ENCODE measurements around the gene QRICH2.

Gene QRICH2

GRCh38 chr17:76272541-76273444 lies 35.3 kb downstream of the QRICH2 start:
- DNase-seq (ENCODE audit: insufficient read length, low spot score) (no peak), FAIRE-seq (no peak)
- TF ChIP-seq, protein P1, sequence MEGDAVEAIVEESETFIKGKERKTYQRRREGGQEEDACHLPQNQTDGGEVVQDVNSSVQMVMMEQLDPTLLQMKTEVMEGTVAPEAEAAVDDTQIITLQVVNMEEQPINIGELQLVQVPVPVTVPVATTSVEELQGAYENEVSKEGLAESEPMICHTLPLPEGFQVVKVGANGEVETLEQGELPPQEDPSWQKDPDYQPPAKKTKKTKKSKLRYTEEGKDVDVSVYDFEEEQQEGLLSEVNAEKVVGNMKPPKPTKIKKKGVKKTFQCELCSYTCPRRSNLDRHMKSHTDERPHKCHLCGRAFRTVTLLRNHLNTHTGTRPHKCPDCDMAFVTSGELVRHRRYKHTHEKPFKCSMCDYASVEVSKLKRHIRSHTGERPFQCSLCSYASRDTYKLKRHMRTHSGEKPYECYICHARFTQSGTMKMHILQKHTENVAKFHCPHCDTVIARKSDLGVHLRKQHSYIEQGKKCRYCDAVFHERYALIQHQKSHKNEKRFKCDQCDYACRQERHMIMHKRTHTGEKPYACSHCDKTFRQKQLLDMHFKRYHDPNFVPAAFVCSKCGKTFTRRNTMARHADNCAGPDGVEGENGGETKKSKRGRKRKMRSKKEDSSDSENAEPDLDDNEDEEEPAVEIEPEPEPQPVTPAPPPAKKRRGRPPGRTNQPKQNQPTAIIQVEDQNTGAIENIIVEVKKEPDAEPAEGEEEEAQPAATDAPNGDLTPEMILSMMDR (IDR thresholded peaks at IDR 0.05; ENCODE audit: insufficient read depth, missing control alignments) = no peak

DNA sequence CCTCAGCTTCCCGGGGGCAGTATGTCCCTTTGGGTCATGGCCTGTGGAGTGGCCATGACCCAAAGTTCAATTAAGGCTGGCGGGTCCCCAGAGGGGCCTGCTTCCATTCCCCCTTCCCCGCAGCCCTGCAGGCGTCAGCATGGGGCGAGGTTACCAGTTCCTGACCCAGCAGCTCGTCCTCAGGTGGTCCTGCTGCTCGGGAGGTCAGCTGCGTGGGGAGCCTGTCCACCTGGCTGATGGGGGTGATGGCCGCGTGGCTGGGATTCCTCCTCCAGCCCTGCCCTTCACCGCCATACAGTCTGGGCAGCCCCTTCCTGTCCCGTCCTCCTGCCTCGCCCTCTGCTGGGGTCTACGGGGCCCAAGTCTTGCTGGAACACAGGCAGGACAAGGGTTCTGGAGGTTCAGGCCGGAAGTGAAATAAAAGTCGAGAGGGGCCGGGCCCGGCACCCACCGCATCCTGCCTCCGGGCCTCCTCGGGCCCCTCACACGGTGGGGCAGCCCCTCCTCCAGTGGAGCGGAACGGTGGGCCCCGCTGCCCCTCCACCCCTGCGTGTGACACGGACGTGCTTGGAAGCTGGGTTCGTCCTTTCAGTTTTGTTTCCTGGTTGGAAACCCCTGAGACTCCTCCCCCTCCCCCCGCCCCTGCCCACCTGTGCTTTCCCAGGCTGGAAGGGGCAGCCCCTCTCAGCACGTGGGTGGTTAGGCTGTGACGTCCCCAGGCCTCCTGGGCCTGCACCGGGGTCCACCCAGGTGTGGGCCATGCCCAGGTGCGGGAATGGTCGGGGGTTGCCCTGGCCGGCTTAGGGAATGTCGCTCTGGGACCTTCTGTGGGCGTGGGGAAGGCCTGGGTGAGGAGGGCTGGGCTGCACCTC lies 36.2 kb downstream of the QRICH2 start:
- FAIRE-seq (no peak), DNase-seq (ENCODE audit: insufficient read length, low spot score) (no peak)
- TF ChIP-seq, protein P1 (IDR thresholded peaks at IDR 0.05; ENCODE audit: insufficient read depth, missing control alignments) = no peak

DNA sequence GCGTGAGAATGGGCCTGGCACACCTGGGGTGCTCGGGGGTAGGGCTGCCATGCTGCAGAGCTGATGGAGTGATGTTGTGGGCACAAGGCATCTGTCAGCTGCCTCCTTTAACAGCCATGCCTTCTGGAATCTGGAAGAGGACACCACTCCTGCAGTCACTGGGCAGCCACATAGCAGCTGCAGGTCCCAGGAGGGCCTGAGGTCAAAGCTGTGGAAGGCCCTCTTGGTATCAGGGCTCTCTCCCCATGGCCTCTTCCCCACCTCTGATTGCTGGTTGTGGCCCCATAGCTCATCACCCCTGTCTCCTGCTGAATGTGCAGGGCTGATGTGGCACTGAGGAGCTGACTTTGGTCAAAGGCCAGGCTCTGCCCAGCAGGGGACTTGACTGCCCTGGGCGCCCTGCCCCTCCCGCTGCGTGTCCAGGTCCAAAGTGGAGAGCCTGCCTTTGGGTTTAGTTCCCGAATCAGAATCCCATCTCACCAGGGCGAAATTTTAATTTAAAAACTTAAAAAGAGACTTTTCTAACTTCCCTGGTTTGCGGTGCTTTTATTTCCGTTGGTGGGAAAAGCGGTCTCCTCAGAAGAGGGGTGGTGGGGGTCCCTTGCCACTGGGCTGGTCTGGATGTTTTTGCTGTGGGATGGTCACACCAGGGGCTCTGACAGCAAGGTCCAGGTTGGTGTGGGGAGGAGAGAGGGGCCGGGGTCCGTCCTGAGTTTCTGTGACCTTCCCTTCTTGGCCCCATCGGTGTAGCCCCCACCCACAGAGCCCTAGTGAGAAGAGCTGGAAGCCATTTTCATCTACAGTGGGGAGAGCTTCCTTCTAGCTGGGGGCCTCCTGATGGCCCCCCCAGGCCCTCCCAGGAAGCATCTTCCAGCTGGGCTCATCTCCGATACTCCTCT lies 37.1 kb downstream of the QRICH2 start:
- TF ChIP-seq, protein P1 (IDR thresholded peaks at IDR 0.05; ENCODE audit: insufficient read depth, missing control alignments) = no peak
- DNase-seq (ENCODE audit: insufficient read length, low spot score) (no peak), FAIRE-seq (no peak)

DNA sequence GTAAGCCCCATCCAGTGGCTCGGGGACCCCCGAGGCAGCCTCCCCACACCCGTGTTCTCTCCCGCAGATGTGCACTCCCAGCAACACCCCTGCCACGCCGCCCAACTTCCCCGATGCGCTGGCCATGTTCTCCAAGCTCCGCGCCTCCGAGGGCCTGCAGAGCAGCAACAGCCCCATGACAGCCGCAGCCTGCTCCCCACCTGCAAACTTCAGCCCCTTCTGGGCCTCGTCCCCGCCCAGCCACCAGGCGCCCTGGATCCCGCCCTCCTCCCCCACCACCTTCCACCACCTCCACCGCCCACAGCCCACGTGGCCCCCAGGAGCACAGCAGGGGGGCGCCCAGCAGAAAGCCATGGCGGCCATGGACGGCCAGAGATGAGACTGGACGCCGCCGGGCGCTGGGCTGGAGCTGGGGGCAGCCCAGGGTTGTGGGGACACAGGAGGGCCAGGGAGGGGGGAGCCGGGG lies 37.9 kb downstream of the QRICH2 start:
- TF ChIP-seq, protein P1 (IDR thresholded peaks at IDR 0.05; ENCODE audit: insufficient read depth, missing control alignments) = no peak
- FAIRE-seq (no peak), DNase-seq (ENCODE audit: insufficient read length, low spot score) (no peak)

GRCh38 chr17:76268991-76269981 lies 38.8 kb downstream of the QRICH2 start:
- DNase-seq (ENCODE audit: insufficient read length, low spot score) (no peak), FAIRE-seq (no peak)
- TF ChIP-seq, protein P1 (IDR thresholded peaks at IDR 0.05; ENCODE audit: insufficient read depth, missing control alignments) = no peak
